Prostate gland (tissue), 2 donors: ENCODE results near the gene SMPD3.

Experiments
- CTCF ChIP-seq, 4 experiments: fragments of 200-600 bp in 2 of 4; fragments of 450-650 bp in 2 of 4; sonication (generic) in 2 of 4; IDR thresholded peaks; 1 replicate in 3 of 4; 2 replicates in 1 of 4; pipeline ENCODE4 v1.5.1; 2016 to 2019; ENCODE audit warnings: antibody characterized with exemption in 4 of 4, mild to moderate bottlenecking in 2 of 4, moderate library complexity in 2 of 4
- POLR2A ChIP-seq: fragments of 450-650 bp; IDR thresholded peaks from one replicate; pipeline ENCODE4 v1.6.1; 2016; ENCODE audit warnings: antibody characterized with exemption, mild to moderate bottlenecking
- POLR2AphosphoS5 ChIP-seq: sonication (generic); formaldehyde crosslinking; IDR thresholded peaks from one replicate; pipeline ENCODE4 v1.6.1; 2017; ENCODE audit warnings: antibody characterized with exemption

- TF ChIP-seq CTCF (IDR thresholded peaks at IDR 0.05) = no peak
- no peak for TF ChIP-seq POLR2A
- TF ChIP-seq POLR2AphosphoS5 = no peak
Measured at GRCh38 chr16:68400083-68400923, 48.0 kb downstream of the SMPD3 start.
